GM19324 (cell line): Measurements from ENCODE around the gene AKR1C8.
"Not testable (repeated sequence)": the region's sequence is repeated elsewhere in the genome, so short reads cannot be mapped to it uniquely, and the experiment has no call there.

ENCODE experiments used
- ATAC-seq: cut with Tn5 transposase; IDR thresholded peaks from one replicate; pipeline ENCODE4 v1.9.1; 2021; ENCODE audit warnings: mild to moderate bottlenecking, moderate library complexity; ENCODE audit not compliant: unreplicated experiment, low FRiP score

AKR1C8 gene

DNA sequence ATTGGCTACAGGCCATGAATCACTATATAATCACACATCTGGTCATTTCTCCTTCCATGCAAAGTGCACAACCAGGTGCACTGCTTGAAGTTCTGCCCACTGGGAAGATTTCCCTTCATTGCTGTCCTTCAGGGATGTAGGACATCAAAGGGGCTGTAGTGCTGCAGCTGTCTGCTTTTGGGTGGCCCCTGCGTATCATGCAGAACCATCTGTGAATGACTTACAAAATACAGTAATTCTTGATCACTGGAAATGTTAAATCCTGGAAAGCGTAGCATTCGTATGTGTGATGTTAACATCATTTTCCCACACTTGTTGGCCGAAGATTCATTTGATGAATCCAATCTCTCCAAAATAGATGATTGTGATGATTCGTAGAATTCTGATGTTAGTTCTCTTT, 68.3 kb downstream of the AKR1C8 start:
- no peak for ATAC-seq

DNA sequence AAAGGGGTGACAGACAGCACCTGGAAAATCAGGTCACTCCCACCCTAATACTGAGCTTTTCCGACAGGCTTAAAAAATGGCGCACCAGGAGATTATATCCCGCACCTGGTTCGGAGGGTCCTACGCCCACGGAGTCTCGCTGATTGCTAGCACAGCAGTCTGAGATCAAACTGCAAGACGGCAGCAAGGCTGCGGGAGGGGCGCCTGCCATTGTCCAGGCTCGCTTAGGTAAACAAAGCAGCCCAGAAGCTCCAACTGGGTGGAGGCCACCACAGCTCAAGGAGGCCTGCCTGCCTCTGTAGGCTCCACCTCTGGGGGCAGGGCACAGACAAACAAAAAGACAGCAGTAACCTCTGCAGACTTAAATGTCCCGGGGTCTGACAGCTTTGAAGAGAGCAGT, 75.1 kb downstream of the AKR1C8 start:
- ATAC-seq = not testable (repeated sequence)

DNA sequence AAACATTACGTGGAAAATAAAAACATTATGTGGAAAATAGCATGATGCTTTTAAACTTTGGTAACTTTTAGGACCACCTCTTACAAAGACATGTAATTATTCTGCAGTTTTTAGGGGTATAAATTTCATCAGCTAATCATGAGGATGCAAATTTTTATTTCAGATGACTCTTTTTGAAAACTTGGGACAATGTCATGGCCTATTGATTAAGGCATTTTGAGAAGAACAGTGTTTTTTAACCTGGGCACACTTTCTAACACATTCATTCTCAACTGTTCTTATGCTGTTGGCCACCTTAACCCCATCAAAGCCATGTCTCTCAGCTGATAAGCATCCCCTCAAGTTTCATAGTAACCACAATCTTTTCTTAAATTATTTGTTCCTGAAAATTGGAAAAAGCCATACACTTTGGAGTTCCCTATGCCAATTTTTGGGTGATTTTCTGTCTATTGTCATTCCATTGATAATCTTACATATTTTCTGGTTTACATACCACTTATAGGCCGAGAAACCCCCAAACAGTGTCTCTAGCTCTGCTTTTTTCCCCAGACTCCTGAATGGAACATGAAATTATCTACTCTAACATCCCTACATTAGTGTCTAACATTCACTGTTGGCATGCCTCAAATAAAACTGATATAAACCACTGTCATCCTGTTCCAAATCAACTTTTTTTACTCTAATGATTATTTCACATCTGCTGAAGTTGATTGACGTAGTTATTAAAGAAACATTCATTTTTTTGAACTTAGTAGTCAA, 76.1 kb downstream of the AKR1C8 start:
- ATAC-seq = no peak

DNA sequence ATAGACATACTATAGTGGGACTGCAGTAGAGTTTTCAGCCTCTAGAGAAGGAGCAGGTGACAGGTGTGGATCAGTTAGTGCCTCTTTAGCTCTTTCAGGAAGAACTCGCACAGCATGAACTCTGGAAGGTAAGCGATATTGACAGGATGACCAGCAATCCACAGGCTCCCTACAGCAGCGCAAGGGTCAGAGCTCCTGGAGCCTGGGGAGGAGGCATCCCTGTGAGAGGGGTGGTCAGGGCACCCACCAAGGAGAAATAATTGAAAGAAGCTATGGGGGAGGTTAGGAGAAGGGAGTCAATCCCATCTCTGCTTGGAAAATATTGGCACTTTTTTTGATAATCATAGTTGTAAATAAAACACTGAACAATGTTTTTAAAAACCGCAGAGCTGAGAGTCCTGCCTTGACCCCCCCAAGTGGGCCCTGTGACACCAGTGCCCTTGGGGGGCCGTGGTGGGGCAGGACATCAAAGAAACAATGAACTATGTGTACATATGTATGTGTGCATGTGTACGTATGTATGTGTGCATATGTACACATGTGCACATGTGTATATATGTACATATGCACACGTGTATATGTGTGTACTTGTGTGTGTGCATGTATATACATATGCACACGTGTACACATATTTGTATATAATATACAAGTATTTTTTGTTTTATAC, 77.0 kb downstream of the AKR1C8 start:
- no peak for ATAC-seq

DNA sequence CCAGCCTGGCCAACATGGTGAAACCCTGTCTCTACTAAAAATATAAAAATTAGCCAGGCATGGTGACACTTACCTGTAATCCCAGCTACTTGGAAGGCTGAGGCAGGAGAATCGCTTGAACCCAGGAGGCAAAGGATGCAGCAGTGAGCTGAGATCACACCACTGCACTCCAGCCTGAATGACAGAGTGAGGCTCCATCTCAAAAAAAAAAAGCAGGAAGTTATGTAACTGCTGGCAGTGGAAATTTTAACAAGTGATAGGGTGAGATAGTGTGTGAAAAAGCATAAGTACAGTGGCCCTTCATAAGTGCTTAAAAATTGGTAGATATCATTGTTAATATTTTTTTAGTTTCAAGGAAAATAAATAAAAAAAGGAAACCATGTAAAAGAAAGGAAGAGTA, 78.4 kb downstream of the AKR1C8 start:
- ATAC-seq = no peak

DNA sequence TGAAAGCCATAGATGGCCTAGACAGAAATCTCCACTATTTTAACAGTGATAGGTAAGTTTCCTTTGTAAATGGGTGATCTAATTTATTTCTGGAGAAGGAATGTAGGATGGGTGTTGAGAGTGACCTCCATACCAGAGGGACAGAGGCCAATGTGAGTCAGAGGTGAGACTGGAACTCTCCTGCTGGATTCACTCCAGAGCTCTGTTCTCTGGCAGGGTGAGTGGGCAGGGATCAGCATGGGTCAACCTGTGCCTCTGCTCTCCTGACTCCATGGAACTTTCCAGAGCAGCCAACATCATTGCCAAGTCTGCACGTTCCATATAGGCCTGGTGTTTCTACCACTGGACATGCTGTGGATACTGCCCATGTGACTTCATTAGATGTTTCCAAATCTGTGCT, 79.3 kb downstream of the AKR1C8 start:
- ATAC-seq = no peak
